A673 (cell line): Measurements from ENCODE around the gene TSC2.
A peak's percentile ranks its signal among the peaks of the same experiment; 100 is the strongest.

Experiments
- EZH2 ChIP-seq: fragments of 200-600 bp; sonication (generic); IDR thresholded peaks from 2 replicates; pipeline ENCODE4 v1.6.1; 2017; ENCODE audit warnings: borderline replicate concordance, low read depth, mild to moderate bottlenecking, mixed read lengths, antibody characterized with exemption, low read length; ENCODE audit not compliant: poor library complexity, severe bottlenecking
- TF ChIP-seq, protein P1 (sequence below): fragments of 300-800, 200-600 bp; sonication (generic); conservative IDR thresholded peaks from 2 replicates; pipeline ENCODE4 v1.5.1; 2017; ENCODE audit warnings: low read depth, mild to moderate bottlenecking, antibody characterized with exemption, low read length, moderate library complexity, mixed read lengths

DNA sequence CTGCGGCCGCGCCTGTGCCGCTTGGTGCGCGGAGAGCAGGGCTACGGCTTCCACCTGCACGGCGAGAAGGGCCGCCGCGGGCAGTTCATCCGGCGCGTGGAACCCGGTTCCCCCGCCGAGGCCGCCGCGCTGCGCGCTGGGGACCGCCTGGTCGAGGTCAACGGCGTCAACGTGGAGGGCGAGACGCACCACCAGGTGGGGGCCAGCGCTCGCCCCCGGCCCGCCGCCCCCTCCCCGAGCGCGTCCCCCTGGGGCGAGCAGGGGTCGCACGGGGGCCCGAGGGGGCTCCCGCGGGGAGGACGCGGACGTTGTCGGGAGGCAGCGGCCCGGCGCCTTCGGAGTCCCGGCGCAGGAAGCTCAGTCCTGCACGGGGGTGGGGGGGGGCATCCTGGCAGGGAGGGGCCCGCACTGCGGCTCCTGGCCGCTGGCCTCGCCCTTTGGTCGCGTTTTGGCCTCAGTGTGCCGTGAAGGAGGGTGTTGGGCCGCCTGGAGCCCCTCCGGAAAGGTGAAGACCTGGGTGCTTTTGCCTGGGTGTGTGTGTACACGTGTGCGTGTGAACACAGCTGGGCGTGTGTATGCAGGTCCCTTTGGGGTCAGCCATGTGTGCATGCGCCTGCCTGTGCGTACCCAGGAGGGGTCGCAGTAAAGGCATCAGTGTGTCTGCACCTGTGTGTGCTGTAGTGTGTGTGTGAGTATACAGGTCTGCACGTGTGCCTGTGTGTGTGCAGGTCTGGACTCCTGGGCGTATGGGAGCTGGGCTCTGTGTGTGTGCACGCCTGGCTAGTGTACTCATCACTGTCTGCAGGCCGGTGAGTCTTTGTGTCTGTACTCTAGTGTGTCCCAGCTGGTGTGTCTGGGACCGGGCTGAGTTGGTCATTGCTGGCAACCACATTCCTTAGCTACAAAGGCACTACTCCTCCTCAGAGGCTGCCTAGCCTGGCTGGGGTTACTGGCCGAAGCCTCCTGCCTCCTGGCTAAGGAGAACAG lies 20.5 kb upstream of the TSC2 start:
- TF ChIP-seq, protein P1, sequence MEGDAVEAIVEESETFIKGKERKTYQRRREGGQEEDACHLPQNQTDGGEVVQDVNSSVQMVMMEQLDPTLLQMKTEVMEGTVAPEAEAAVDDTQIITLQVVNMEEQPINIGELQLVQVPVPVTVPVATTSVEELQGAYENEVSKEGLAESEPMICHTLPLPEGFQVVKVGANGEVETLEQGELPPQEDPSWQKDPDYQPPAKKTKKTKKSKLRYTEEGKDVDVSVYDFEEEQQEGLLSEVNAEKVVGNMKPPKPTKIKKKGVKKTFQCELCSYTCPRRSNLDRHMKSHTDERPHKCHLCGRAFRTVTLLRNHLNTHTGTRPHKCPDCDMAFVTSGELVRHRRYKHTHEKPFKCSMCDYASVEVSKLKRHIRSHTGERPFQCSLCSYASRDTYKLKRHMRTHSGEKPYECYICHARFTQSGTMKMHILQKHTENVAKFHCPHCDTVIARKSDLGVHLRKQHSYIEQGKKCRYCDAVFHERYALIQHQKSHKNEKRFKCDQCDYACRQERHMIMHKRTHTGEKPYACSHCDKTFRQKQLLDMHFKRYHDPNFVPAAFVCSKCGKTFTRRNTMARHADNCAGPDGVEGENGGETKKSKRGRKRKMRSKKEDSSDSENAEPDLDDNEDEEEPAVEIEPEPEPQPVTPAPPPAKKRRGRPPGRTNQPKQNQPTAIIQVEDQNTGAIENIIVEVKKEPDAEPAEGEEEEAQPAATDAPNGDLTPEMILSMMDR, result 0 out of 2 replicates have a peak, but pooled peaks have one; percentile 19
- no peak for TF ChIP-seq EZH2
